Ishikawa (cell line): ENCODE results near the gene SLC47A1.

Source experiments
- CREB1 ChIP-seq: IDR thresholded peaks from 2 replicates; pipeline ENCODE4 v1.6.1; 2012; ENCODE audit warnings: low read depth
- EGR1 ChIP-seq: IDR thresholded peaks from 2 replicates; pipeline ENCODE4 v1.6.1; 2012
- EP300 ChIP-seq: IDR thresholded peaks from 2 replicates; pipeline ENCODE4 v1.6.1; 2012; ENCODE audit warnings: borderline replicate concordance
- FOXM1 ChIP-seq: IDR thresholded peaks from 2 replicates; pipeline ENCODE4 v1.6.1; 2012; ENCODE audit warnings: low read depth, borderline replicate concordance
- NFIC ChIP-seq: IDR thresholded peaks from 2 replicates; pipeline ENCODE4 v1.6.1; 2012
- REST ChIP-seq: IDR thresholded peaks from 2 replicates; pipeline ENCODE4 v1.6.1; 2012; ENCODE audit warnings: low read depth, mild to moderate bottlenecking
- TAF1 ChIP-seq: IDR thresholded peaks from 2 replicates; pipeline ENCODE4 v1.6.1; 2012; ENCODE audit warnings: low read depth, mild to moderate bottlenecking
- TCF12 ChIP-seq: IDR thresholded peaks from 2 replicates; pipeline ENCODE4 v1.6.1; 2012; ENCODE audit warnings: low read depth
- ZBTB7A ChIP-seq: IDR thresholded peaks from 2 replicates; pipeline ENCODE4 v1.6.1; 2012; ENCODE audit warnings: low read depth

- TF ChIP-seq TAF1 (no peak), REST (no peak), FOXM1 (no peak), CREB1 (no peak), EGR1 (no peak), NFIC (no peak), TCF12 (no peak), ZBTB7A (no peak), EP300 (no peak)
Observed at GRCh38 chr17:19565817-19566575, 32.3 kb downstream of the SLC47A1 start.
